Hepatocyte (in vitro differentiated cells): ENCODE measurements around the gene MANBA. TPM values are rescaled to one million over a fixed set of nuclear protein-coding genes. Genes with fewer than 3 reads are reported as not detected.

Source experiments
- DNase-seq: peaks from one replicate; pipeline ENCODE4 v3.0.0-alpha.2; 2016; ENCODE audit warnings: low spot score
- H2AFZ ChIP-seq: fragments of 200-600 bp; sonication (generic); 2 replicates; pipeline ENCODE4 v1.6.0; 2016; ENCODE audit warnings: antibody characterized with exemption, mild to moderate bottlenecking
- H3K27ac ChIP-seq: fragments of 200-600 bp; sonication (generic); 2 replicates; pipeline ENCODE4 v1.5.1; 2016; ENCODE audit warnings: mild to moderate bottlenecking
- H3K27me3 ChIP-seq: fragments of 200-600 bp; sonication (generic); 2 replicates; pipeline ENCODE4 v1.6.1; 2016
- H3K36me3 ChIP-seq: fragments of 200-600 bp; sonication (generic); replicated peaks from 2 replicates; pipeline ENCODE4 v1.5.1; 2016; ENCODE audit warnings: low read depth; ENCODE audit not compliant: insufficient read depth
- H3K4me1 ChIP-seq: fragments of 200-600 bp; sonication (generic); 2 replicates; pipeline ENCODE4 v1.5.1; 2016; ENCODE audit warnings: mild to moderate bottlenecking, moderate library complexity; ENCODE audit not compliant: insufficient read depth
- H3K4me2 ChIP-seq: fragments of 200-600 bp; sonication (generic); 2 replicates; pipeline ENCODE4 v1.6.0; 2016
- H3K4me3 ChIP-seq: fragments of 200-600 bp; sonication (generic); 2 replicates; pipeline ENCODE4 v1.5.1; 2016; ENCODE audit warnings: mild to moderate bottlenecking
- H3K79me2 ChIP-seq: fragments of 200-600 bp; sonication (generic); 2 replicates; pipeline ENCODE4 v1.6.0; 2017; ENCODE audit warnings: mild to moderate bottlenecking
- H3K9me2 ChIP-seq: fragments of 200-600 bp; sonication (generic); replicated peaks from 2 replicates; pipeline ENCODE4 v1.6.0; 2017; ENCODE audit warnings: mild to moderate bottlenecking; ENCODE audit not compliant: insufficient read depth
- H3K9me3 ChIP-seq: fragments of 200-600 bp; sonication (generic); 2 replicates; pipeline ENCODE4 v1.5.1; 2016; ENCODE audit warnings: low read depth, mild to moderate bottlenecking
- H4K20me1 ChIP-seq: fragments of 200-600 bp; sonication (generic); 2 replicates; pipeline ENCODE4 v1.6.0; 2016; ENCODE audit warnings: mild to moderate bottlenecking; ENCODE audit not compliant: insufficient read depth, poor library complexity, severe bottlenecking
- CTCF ChIP-seq: fragments of 200-600 bp; sonication (generic); IDR thresholded peaks from 2 replicates; pipeline ENCODE4 v1.5.1; 2016; ENCODE audit warnings: antibody characterized with exemption, mild to moderate bottlenecking; ENCODE audit not compliant: poor library complexity
- EZH2 ChIP-seq: fragments of 200-600 bp; sonication (generic); IDR thresholded peaks from 2 replicates; pipeline ENCODE4 v1.6.1; 2016; ENCODE audit warnings: antibody characterized with exemption, mild to moderate bottlenecking, borderline replicate concordance
- EZH2phosphoT487 ChIP-seq: fragments of 200-600 bp; sonication (generic); IDR thresholded peaks from one replicate; pipeline ENCODE4 v1.6.1; 2018; ENCODE audit warnings: antibody characterized with exemption, mild to moderate bottlenecking, low read depth, moderate library complexity; ENCODE audit not compliant: unreplicated experiment, severe bottlenecking
- WGBS: methylation state at CpG from one replicate; pipeline ENCODE4 v1.1.6; 2016; ENCODE audit warnings: low lambda C conversion rate; ENCODE audit errors: missing lambda C conversion rate; 5-methylcytosine and 5-hydroxymethylcytosine counted together
- polyA plus RNA-seq: library from polyadenylated mRNA; unstranded; fragments of >200 nt; fragmentation: Nextera tagmentation; extraction: Ambion mirVana; gene quantifications from 2 replicates; pipeline ENCODE4 v1.2.1, GENCODE V29; 2016
- small RNA-seq: library from RNA; depleted of rRNA; stranded (forward); fragments of <200 nt; gene quantifications from one replicate; pipeline ENCODE3, GENCODE V24; 2014
- total RNA-seq: library from RNA; depleted of rRNA; stranded (reverse); fragments of >200 nt; gene quantifications from 2 replicates; pipeline ENCODE4 v1.2.3, GENCODE V29; 2014

Gene MANBA
- total and polyA plus RNA-seq, 2 experiments from 2014 or later, result 52.0 to 98.1 TPM

GRCh38 chr4:102584091-102584490, 176.7 kb downstream of the MANBA start:
- Histone ChIP-seq H3K4me1 (peaks cover 13% of the 10 kb centered on the region), H3K4me3 (no peak overlapping the region), H3K4me2 (no peak overlapping the region), H2AFZ (no peak overlapping the region), H3K79me2 (no peaks in the 10 kb centered on the region), H3K27me3 (no peaks in the 10 kb centered on the region), H3K9me2 (no peaks in the 10 kb centered on the region), H4K20me1 (no peaks in the 10 kb centered on the region), H3K27ac (no peak overlapping the region), H3K9me3 (no peaks in the 10 kb centered on the region), H3K36me3 (no peaks in the 10 kb centered on the region)
- TF ChIP-seq CTCF (no peak), EZH2 (no peak), EZH2phosphoT487 (no peak)
- no peak for DNase-seq
- WGBS, result 90% methylated on average over 1 of the region's 1 CpG

Small RNAs within 50 kb of the gene (small RNA-seq; reads per million reads assigned to genes)
- not detected for gene AC018797.1

Other genes starting within 250 kb of the MANBA start
- gene UBE2D3, start 66.6 kb upstream of the MANBA start, total RNA-seq, result 418 and 434 TPM in 2 replicates
- 272 and 277 TPM in 2 replicates for gene UBE2D3, start 66.6 kb upstream of the MANBA start, polyA plus RNA-seq
- 54.6 and 58.4 TPM in 2 replicates for gene CISD2, start 108.0 kb upstream of the MANBA start, total RNA-seq
- 70.6 and 76.7 TPM in 2 replicates for gene CISD2, start 108.0 kb upstream of the MANBA start, polyA plus RNA-seq